Activated naive CD4-positive, alpha-beta T cell treated with anti-CD3 and anti-CD28 coated beads, Interleukin-2, amount 50 U/mL, for 72 hours (primary cell): ENCODE data around the gene RAD51B. TPM values are rescaled to one million over a fixed set of nuclear protein-coding genes. Genes with fewer than 3 reads are reported as not detected.

Source experiments
- ATAC-seq, 2 donors: fragments of 150-1000 bp; cut with Tn5 transposase; 2 replicates each; pipeline ENCODE4 v1.10.0; 2021; ENCODE audit warnings: mild to moderate bottlenecking in 2 of 2, moderate library complexity in 2 of 2
- DNase-seq, 2 donors: peaks; one replicate each; pipeline ENCODE4 v3.0.0; 2021 to 2022; ENCODE audit warnings: low spot score in 2 of 2
- H3K27ac Mint-ChIP-seq, 2 donors: one replicate each; pipeline ENCODE4 v1.8.0; 2022; ENCODE audit warnings: mild to moderate bottlenecking in 2 of 2, mixed read lengths in 2 of 2
- H3K36me3 Mint-ChIP-seq, 2 donors: one replicate each; pipeline ENCODE4 v1.8.0; 2022; ENCODE audit warnings: mixed read lengths in 2 of 2
- H3K9me3 Mint-ChIP-seq, 2 donors: one replicate each; pipeline ENCODE4 v1.8.0; 2022; ENCODE audit warnings: mixed read lengths in 2 of 2
- total RNA-seq, 2 donors: library from RNA; stranded (reverse); gene quantifications; one replicate each; pipeline ENCODE4 v1.2.3, GENCODE V29; 2022

The RAD51B gene
- total RNA-seq, 2 donors from 2014 or later = 36.5 to 53.0 TPM

GRCh38 chr14:68568907-68569897 is 749.6 kb downstream of the RAD51B start:
- H3K27ac Mint-ChIP-seq = no peak overlapping the region
- ATAC-seq = no peak

GRCh38 chr14:68569970-68570409 is 750.4 kb downstream of the RAD51B start:
- ATAC-seq (no peak), DNase-seq (no peak)
- Mint-ChIP-seq H3K27ac (no peak overlapping the region), H3K9me3 (peaks cover 0 to 14% of the 10 kb centered on the region in 2 donors), H3K36me3 (no peaks in the 10 kb centered on the region)

More at GRCh38 chr14:68568907-68569897, 749.6 kb downstream of the RAD51B start:
- peaks cover 0 to 14% of the 10 kb centered on the region in 2 donors for H3K9me3 Mint-ChIP-seq
- DNase-seq = no peak
- H3K36me3 Mint-ChIP-seq = no peaks in the 10 kb centered on the region

DNA sequence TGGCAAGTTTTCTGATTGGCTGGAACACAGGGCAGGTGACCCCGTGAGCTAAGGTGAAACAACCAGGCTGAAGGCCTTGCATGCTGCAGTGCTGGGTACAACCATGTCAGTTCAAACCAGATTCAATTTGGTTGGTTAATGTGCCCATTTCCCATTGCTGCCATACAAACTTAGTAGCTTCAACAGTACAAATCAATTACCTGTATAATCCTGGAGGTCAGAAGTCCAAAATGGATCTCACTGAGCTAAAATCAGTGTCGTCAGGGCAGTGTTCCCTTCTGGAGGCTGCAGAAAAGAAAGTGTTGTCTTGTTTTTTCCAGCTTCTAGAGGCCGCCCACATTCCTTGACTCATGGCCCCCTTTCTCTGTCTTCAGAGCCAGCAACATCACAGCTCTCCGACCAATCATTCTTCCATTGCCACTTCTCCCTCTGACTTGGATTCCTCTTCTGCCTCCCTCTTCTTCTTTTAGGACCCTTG is 751.6 kb downstream of the RAD51B start:
- Mint-ChIP-seq H3K9me3 (peaks cover 0 to 20% of the 10 kb centered on the region in 2 donors), H3K36me3 (no peaks in the 10 kb centered on the region), H3K27ac (no peak overlapping the region)
- DNase-seq (no peak), ATAC-seq (no peak)

DNA sequence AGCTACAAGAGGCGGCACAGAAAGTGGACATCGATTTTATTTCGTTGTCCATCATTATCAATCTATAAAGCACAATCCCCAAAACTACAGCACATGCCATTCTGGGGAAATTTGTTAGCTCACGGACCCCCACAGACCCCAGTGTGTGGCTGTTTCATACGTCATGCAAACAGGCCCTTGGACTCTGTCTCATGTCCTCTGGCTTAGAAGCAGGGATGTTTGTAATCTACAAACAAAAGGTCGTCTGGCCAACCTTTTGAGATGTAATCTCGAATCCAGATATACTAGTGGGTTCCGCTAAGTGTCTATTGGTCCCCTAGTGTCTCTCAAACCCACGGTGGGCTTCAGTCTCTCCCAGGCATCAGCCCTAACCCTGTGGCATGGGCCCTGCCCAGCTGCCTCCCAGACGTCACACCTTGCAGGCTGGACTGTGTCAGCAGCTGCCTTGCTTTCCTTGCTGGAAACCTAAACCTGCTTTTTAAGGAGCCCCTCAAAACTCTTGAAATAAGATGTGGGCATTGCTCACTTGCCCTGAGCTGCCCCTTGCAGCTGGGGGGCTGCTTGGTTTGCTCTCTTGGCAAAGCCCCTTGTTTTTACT is 752.4 kb downstream of the RAD51B start:
- no peak for DNase-seq
- H3K36me3 Mint-ChIP-seq = no peaks in the 10 kb centered on the region
- H3K27ac Mint-ChIP-seq = no peak overlapping the region
- H3K9me3 Mint-ChIP-seq = peaks cover 0 to 16% of the 10 kb centered on the region in 2 donors
- ATAC-seq = no peak

DNA sequence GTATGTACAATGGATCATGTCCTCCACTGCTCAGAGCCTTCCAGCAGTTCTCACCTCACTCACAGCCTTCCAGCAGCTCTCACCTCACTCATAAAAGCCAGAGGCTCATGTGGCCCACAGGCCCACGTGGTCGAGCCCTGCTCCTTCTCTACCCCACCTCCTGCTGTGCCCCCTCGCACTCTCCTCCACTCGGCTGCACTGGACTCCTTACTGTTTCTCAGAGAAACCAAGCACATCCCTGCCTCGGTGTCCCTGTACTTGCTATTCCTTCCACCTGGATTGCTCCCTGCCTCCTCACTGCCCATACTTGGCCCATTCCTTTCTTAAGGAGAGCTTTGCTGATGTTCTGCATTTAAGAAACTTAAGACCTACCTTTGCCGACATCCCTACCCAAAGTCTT is 753.5 kb downstream of the RAD51B start:
- H3K36me3 Mint-ChIP-seq = no peaks in the 10 kb centered on the region
- DNase-seq (no peak), ATAC-seq (no peak)
- peak overlapping the region; percentile 22 to 51 for H3K27ac Mint-ChIP-seq
- peaks cover 0 to 10% of the 10 kb centered on the region in 2 donors for H3K9me3 Mint-ChIP-seq

GRCh38 chr14:68573722-68574121 is 754.1 kb downstream of the RAD51B start:
- DNase-seq (no peak), ATAC-seq (no peak)
- Mint-ChIP-seq H3K9me3 (peaks cover 0 to 9% of the 10 kb centered on the region in 2 donors), H3K36me3 (no peaks in the 10 kb centered on the region), H3K27ac (peak overlapping the region; percentile 22 to 51)

GRCh38 chr14:68574461-68574860 is 754.9 kb downstream of the RAD51B start:
- Mint-ChIP-seq H3K9me3 (peaks cover 0 to 6% of the 10 kb centered on the region in 2 donors), H3K27ac (no peak overlapping the region), H3K36me3 (no peaks in the 10 kb centered on the region)
- no peak for ATAC-seq
- DNase-seq = no peak

DNA sequence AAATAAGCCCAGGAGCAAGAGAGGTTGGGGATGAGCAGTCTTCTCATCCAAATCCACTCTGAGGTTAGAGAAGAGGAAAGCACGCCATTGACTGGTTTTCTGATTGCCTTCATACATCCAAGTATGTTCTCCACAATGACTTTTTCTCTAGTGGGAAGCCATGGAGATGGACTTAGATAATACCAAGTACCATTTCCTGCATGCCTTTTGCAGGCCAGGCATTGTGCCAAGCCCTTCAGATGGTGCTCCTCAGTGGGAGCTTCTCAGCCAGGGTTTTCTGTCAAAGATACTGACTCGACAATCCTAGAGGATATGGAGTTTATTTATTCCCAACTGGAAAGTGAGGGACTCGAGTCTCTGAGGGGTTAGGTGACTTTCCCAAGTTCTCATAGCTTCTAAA is 755.3 kb downstream of the RAD51B start:
- ATAC-seq (no peak), DNase-seq (no peak)
- no peaks in the 10 kb centered on the region for H3K36me3 Mint-ChIP-seq
- no peak overlapping the region for H3K27ac Mint-ChIP-seq
- peaks cover 0 to 6% of the 10 kb centered on the region in 2 donors for H3K9me3 Mint-ChIP-seq

DNA sequence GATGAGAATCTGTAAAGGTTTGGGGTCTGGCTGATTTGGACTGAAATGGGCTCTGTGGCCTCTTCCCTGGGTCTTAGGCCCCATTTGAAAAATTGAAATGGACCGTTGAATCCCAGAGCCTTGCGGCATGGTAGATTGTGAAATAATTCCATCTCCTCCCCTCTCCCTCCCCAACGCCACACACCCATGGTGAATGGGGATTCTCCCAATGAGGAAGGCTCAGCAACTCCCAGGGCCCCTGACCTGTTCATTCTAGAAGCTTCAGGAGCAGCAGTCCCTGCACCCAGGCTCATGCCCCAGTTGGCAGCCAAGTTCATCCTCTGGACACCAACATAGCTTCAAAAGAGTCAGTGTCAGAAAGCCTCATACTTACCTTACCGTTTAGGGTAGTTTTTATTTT is 755.8 kb downstream of the RAD51B start:
- Mint-ChIP-seq H3K9me3 (peaks cover 0 to 6% of the 10 kb centered on the region in 2 donors), H3K36me3 (no peaks in the 10 kb centered on the region), H3K27ac (peak overlapping the region in 1 of 2 donors; percentile 34)
- ATAC-seq (no peak), DNase-seq (no peak)

DNA sequence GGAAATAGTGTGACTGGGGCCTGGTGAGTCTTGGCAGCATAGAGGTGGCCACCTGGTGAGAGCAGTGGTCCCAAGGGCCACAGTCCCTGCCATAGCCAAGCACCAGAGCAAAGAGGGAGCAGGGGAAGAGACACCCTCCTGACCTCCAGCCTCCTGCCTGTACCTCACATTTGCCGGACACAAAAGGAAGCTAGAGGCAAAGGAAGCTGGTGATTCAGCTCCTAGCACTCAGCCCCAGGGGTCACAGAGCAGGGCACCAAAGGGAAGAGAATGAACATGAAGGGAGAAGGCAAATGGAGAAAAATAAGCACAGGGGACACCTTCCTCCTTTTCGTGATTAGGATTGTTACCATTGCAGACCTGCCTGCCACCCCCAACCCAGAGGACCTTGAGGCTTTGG is 756.5 kb downstream of the RAD51B start:
- DNase-seq (no peak), ATAC-seq (no peak)
- Mint-ChIP-seq H3K27ac (peak overlapping the region in 1 of 2 donors; percentile 75), H3K36me3 (no peaks in the 10 kb centered on the region), H3K9me3 (peaks cover 0 to 6% of the 10 kb centered on the region in 2 donors)

DNA sequence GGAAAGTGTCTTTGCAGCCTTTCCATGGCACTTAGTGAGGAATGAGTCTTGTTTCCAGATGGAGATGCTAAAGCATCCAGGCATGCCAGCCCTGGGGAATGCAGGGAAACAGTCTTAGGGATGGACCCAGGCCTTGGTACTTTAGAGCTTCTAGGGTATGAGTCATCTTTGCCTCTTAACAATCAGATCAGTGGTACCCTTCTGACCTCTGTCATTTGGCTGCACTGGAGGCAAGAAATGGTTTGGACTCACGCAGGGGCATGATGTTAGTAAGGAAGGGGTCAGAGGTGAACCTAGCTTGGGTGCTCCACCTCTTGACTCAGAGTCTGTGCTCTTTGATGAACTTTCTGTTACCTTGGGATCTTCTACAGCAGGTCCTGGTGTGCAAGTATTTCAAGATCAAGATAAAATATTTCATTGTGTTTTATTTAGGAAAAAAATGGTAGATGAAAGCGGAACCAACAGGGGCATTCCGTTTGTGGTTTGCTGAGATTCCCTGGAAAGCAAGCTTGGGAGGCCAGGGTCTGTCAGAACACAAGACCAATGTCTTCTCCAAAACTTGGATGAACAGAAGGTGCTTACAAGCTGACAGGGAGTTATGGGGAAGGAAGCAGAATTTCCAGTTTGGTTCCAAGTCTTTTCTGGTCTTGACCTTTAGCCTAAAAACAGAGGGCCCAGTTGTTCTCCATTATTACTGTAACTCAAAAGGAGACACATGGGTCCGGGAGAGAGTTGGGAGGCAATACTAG is 757.1 kb downstream of the RAD51B start:
- H3K36me3 Mint-ChIP-seq = no peaks in the 10 kb centered on the region
- DNase-seq (no peak), ATAC-seq (peak in 1 of 2 donors; percentile 39)
- no peak overlapping the region for H3K27ac Mint-ChIP-seq
- H3K9me3 Mint-ChIP-seq = peaks cover 0 to 12% of the 10 kb centered on the region in 2 donors

GRCh38 chr14:68577802-68578541 is 758.4 kb downstream of the RAD51B start:
- Mint-ChIP-seq H3K9me3 (peaks cover 0 to 18% of the 10 kb centered on the region in 2 donors), H3K36me3 (no peaks in the 10 kb centered on the region), H3K27ac (no peak overlapping the region)
- ATAC-seq (no peak), DNase-seq (no peak)

GRCh38 chr14:68578597-68578996 is 759.0 kb downstream of the RAD51B start:
- ATAC-seq (no peak), DNase-seq (no peak)
- H3K27ac Mint-ChIP-seq = no peak overlapping the region
- no peaks in the 10 kb centered on the region for H3K36me3 Mint-ChIP-seq
- peaks cover 0 to 18% of the 10 kb centered on the region in 2 donors for H3K9me3 Mint-ChIP-seq

GRCh38 chr14:68580096-68580645 is 760.6 kb downstream of the RAD51B start:
- ATAC-seq = no peak
- Mint-ChIP-seq H3K9me3 (peaks cover 0 to 18% of the 10 kb centered on the region in 2 donors), H3K27ac (no peak overlapping the region), H3K36me3 (no peaks in the 10 kb centered on the region)
- DNase-seq = no peak

GRCh38 chr14:68580671-68581070 is 761.1 kb downstream of the RAD51B start:
- H3K27ac Mint-ChIP-seq = no peak overlapping the region
- H3K9me3 Mint-ChIP-seq = peaks cover 0 to 15% of the 10 kb centered on the region in 2 donors
- DNase-seq (no peak), ATAC-seq (no peak)
- H3K36me3 Mint-ChIP-seq = no peaks in the 10 kb centered on the region
